B cell (primary cell): ENCODE data around the gene SMIM28.

Experiments
- CTCF ChIP-seq: fragments of 200-600 bp; IDR thresholded peaks from one replicate; pipeline ENCODE4 v1.8.0; 2022; ENCODE audit warnings: antibody characterized with exemption, mild to moderate bottlenecking
- EZH2 ChIP-seq: IDR thresholded peaks from 2 replicates; pipeline ENCODE4 v1.6.1; 2012; ENCODE audit warnings: borderline replicate concordance, low read depth, mild to moderate bottlenecking, moderate library complexity, low read length; ENCODE audit not compliant: insufficient read depth, poor library complexity, severe bottlenecking

- TF ChIP-seq CTCF (no peak), EZH2 (no peak)
Observed at GRCh38 chr6:138371452-138371711, 6.3 kb upstream of the SMIM28 start.
